Measurements from ENCODE around the gene CCDC187.

GRCh38 chr9:136322756-136323330 lies 18.9 kb upstream of the CCDC187 start:
- no peak for TF ChIP-seq CTCF (optimal IDR thresholded peaks at IDR 0.05 in 1 of 3, IDR thresholded peaks at IDR 0.05 in 1 of 3, conservative IDR thresholded peaks at IDR 0.05 in 1 of 3; ENCODE audit: extremely low read depth in 1 of 3, insufficient read depth in 2 of 3, low read length in 3 of 3)
- TF ChIP-seq EZH2 (IDR thresholded peaks at IDR 0.05; ENCODE audit: low read length), result no peak
